ENCODE data around the gene LAPTM4A.

LAPTM4A gene

GRCh38 chr2:20051532-20052228 is at the start of gene LAPTM4A:
LAPTM4A (minus strand) TSS chr2:20051628; CDS start chr2:20051520, 108 bp downstream.
- TF ChIP-seq CTCF (IDR thresholded peaks at IDR 0.05; ENCODE audit: borderline replicate concordance, insufficient read depth, low read depth, low read length) = no peak
- H3K4me3 ChIP-seq (ENCODE audit: low read depth, low read length) = peak within 1 kb of the TSS; percentile 73

GRCh38 chr2:20100711-20101110 is 49.3 kb upstream of the LAPTM4A start:
- TF ChIP-seq CTCF (IDR thresholded peaks at IDR 0.05; ENCODE audit: borderline replicate concordance, insufficient read depth, low read depth, low read length) = no peak
- H3K4me3 ChIP-seq (ENCODE audit: low read depth, low read length) = no peak overlapping the region

- no peak for TF ChIP-seq CTCF (IDR thresholded peaks at IDR 0.05; ENCODE audit: borderline replicate concordance, insufficient read depth, low read depth, low read length)
- no peak overlapping the region for H3K4me3 ChIP-seq (ENCODE audit: low read depth, low read length)
These were observed 48.4 kb upstream of the LAPTM4A start for GRCh38 chr2:20099780-20100179.

GRCh38 chr2:20097889-20098714 is 46.7 kb upstream of the LAPTM4A start:
- TF ChIP-seq CTCF (IDR thresholded peaks at IDR 0.05; ENCODE audit: borderline replicate concordance, insufficient read depth, low read depth, low read length) = peak; percentile 91
- no peak overlapping the region for H3K4me3 ChIP-seq (ENCODE audit: low read depth, low read length)

GRCh38 chr2:20095469-20095868 is 44.0 kb upstream of the LAPTM4A start:
- TF ChIP-seq CTCF (IDR thresholded peaks at IDR 0.05; ENCODE audit: borderline replicate concordance, insufficient read depth, low read depth, low read length) = no peak

GRCh38 chr2:20094955-20095354 is 43.5 kb upstream of the LAPTM4A start:
- no peak overlapping the region for H3K4me3 ChIP-seq (ENCODE audit: low read depth, low read length)
- TF ChIP-seq CTCF (IDR thresholded peaks at IDR 0.05; ENCODE audit: borderline replicate concordance, insufficient read depth, low read depth, low read length) = no peak

More at GRCh38 chr2:20095469-20095868, 44.0 kb upstream of the LAPTM4A start:
- no peak overlapping the region for H3K4me3 ChIP-seq (ENCODE audit: low read depth, low read length)

Measured in GM12875 (cell line).